Stimulated activated CD4-positive, alpha-beta T cell treated with anti-CD3 and anti-CD28 coated beads, TNF-alpha, amount 100 ng/mL, for 1 hour (primary cell): ENCODE data around the gene PI4K2B.
A peak's percentile ranks its signal among the peaks of the same experiment; 100 is the strongest.
"Not testable (repeated sequence)": the region's sequence is repeated elsewhere in the genome, so short reads cannot be mapped to it uniquely, and the experiment has no call there.

Experiments used
- DNase-seq, 3 donors: peaks; one replicate each; pipeline ENCODE4 v3.0.0-alpha.2; 2020; ENCODE audit warnings: low read depth in 3 of 3, low spot score in 1 of 3

The PI4K2B gene

DNA sequence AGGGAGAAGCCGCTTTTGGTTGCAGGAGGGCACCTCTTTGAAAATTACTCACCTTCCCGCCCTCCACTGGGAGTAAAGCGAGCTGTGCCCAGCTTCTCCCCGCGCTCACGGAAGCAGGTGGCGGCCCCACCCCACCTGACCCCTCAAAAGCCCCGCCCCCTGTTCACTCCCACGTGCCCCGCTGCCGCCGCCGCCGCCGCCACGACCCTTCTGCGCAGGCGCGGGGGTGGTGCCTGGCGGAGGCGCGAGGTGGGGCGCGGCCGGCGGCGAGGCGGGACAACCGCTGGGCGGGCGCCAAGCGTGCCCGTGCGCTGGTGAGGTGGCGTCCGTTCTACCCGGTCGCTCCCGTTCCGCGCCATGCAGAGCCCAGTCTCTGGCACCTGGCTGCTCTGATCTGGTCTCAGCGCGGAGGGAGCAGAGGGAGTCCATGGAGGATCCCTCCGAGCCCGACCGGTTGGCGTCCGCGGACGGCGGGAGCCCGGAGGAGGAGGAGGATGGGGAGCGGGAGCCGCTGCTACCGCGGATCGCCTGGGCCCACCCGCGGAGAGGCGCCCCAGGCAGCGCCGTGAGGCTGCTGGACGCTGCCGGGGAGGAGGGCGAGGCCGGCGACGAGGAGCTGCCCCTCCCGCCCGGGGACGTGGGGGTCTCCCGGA, at the start of gene PI4K2B:
TSS of gene PI4K2B (plus strand) at position 297 of the 653 bp plus-strand sequence. CDS start at position 428, 131 bp downstream.
- DNase-seq: peak; percentile 88 to 94 (median 92)

GRCh38 chr4:25184056-25184455, 49.8 kb upstream of the PI4K2B start:
- DNase-seq: no peak

GRCh38 chr4:25190407-25190806, 43.4 kb upstream of the PI4K2B start:
- DNase-seq: no peak

DNA sequence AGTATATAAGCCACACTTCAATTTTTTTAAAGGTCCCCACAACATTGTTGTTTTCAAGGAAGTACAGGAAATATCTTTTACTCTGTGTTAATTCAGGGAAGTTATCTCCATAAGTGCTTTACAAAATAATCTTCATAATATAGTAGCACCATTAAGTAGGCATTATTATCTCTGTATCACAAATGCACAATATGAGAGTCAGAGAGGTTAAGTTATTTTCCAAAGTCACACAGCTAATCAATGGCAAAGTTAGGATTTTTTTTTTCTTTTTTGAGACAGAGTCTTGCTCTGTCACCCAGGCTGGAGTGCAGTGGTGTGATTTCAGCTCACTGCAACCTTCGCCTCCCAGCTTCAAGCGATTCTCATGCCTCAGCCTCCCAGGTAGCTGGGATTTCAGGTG, 35.1 kb upstream of the PI4K2B start:
- DNase-seq: no peak

DNA sequence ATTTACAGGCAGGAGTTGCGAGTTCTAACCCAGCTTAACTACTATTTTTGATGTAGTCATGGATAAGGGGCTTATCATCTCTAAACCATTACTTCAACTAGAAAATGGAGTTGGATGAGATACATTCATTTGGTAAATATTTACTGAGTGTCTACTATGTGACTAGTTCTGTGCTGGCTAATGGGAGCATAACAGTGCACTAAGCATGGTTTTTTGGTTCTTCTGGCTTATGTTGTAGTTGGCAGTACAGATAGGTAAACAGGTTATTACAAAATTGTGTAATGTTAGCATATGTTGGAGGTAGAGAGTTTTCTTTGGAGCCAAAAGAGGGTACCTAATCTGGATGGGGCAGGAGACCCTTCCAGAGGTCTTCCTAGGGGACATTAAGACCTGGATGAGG, 25.8 kb upstream of the PI4K2B start:
- no peak for DNase-seq

GRCh38 chr4:25209702-25210101, 24.1 kb upstream of the PI4K2B start:
- no peak for DNase-seq

DNA sequence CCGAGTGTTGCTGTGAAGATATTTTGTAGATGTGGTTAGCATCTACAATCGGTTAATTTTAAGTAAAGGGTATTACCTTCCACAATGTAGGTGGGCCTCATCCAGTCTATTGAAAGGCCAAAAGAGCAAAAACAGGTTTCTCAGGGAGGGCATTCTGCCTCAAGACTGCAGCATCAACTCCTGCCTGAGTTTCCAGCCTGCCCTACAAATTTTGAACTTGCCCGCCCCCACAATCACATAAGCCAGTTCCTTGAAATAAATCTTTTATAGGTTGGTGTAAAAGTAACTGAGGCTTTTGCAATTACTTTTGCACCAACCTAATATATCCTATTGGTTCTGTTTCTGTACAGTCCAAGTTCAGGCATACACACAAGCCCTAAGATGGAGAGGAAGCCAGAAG, 22.1 kb upstream of the PI4K2B start:
- DNase-seq: no peak

DNA sequence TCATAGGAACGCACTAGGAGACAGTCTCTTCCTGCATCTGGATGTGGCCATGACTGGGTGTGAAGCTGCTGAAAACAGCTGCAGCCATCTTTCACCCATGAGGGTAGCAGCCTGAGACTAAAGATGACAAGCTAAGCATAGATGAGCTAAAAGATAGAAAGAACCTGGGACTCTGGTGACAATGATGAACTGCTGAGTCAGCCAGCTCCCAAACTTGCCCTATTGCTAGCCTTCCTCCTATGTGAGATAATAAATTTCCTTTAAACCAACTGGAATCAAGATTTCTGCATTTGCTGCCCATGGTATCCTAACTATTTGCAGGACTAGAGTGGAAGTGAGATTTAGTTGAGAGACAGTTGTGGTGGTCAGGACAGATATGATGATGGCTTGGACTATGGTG, 21.0 kb upstream of the PI4K2B start:
- DNase-seq: no peak

DNA sequence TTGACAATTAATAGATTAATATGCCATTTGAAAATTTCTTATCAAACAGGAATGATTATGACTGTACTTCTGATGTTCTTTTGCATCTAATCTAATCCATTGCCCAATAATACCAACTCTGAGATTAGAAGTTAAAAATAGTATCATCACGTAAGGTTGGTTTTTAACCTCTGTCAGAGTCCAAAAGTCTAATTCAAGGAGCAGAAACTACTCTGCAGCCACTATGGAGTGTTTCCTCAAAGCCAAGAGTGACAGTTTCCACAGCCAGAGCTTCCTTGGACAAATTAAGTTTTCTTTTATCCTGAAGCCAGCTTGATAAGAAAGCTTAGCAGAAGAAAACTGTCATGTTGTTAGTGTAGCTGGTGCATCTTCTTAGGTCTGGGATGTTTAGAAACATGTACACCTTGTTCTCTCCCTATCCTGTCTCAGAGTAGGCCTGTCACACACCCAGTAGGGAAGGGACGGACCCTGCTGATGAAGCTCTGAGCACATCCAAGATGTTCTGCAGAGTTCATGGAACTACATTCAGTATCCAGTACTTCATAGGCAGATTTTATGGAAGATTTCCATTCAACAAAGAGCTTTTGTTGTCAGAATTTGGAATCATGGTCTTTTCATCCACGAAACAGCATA, 20.4 kb upstream of the PI4K2B start:
- no peak for DNase-seq

DNA sequence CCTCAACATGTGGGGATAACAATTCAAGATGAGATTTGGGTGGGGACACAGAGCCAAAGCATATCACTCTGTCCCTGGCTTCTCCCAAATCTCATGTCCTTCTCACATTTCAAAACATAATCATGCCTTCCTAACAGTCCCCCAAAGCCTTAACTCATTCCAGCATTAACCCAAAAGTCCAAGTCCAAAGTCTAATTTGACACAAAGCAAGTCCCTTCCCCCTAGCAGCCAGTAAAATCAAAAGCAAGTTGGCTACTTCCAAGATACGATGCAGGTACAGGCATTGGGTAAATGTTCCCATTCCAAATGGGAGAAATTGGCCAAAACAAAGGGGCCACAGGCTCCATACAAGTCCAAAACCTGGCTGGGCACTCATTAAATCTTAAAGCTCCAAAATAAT, 19.1 kb upstream of the PI4K2B start:
- not testable (repeated sequence) for DNase-seq

DNA sequence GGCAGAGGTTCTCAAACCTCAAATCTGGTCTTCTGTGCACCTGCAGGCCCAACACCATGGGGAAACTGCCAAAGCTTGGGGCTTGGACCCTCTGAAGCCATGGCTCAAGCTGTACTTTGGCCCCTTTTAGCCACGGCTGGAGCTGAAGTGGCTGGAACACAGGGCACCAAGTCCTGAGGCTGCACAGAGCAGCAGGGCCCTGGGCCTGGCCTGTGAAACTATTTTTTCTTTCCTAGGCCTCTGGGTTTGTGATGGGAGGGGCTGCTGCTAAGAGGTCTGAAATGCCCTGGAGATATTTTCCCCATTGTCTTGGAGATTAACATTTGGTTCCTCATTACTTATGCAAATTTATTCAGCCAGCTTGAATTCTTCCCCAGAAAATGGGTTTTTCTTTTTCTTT, 18.3 kb upstream of the PI4K2B start:
- DNase-seq: no peak

DNA sequence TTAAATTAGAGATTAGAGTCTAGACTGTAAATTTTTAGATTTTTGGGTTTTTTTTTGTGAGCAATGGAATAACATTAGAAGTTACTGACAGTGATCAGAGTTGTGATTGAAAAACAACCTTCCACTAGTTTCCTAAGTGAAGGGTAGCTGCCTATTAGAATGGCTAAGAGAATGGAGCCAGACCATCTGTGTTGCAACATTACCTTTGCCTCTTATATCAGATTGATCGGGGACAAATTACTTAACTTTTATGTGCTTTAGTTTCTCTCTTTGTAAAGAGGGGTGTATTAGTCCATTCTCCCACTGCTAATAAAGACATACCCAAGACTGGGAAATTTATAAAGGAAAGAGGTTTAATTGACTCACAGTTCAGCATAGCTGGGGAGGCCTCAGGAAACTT, 12.5 kb upstream of the PI4K2B start:
- DNase-seq: no peak

- DNase-seq: no peak
Measured at GRCh38 chr4:25223802-25224375, 9.9 kb upstream of the PI4K2B start.

DNA sequence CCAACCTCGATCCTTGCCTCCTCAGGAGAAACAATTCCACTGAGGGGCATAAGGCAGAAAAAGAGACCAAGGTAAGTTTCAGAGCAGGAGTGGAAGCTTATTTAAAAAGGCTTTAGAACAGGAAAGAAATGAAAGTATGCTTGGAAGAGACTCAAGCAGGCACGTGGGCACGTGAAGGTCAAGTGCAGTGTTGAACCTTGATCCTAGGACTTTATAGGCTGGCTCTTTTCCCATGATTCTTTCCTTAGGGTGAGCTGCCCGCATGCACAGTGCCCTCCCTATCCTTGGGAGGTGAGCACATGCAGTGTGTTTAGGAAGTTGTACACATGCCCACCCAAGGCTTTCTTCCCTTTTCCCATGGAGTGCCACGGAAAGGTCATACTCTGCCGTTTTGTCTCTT, 4.0 kb upstream of the PI4K2B start:
- DNase-seq: no peak

DNA sequence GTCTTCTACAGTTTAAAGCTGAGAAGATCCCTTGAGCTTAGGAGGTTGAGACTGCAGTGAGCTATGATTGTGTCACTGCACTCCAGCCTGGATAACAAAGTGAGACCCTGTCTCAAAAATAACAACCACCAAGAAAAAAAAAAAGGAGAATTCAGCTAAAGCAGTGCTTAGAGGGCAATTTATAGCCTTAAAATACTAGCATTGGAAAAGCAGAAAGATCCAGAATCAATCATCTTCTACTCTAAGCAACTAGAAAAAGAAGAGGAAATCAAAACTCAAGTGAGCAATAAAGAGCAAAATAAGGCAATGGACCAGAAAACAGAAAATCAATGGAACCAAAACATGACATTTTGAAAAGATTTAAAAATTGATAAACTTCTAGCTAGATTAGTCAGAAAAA, 639 bp upstream of the PI4K2B start:
- DNase-seq: no peak

DNA sequence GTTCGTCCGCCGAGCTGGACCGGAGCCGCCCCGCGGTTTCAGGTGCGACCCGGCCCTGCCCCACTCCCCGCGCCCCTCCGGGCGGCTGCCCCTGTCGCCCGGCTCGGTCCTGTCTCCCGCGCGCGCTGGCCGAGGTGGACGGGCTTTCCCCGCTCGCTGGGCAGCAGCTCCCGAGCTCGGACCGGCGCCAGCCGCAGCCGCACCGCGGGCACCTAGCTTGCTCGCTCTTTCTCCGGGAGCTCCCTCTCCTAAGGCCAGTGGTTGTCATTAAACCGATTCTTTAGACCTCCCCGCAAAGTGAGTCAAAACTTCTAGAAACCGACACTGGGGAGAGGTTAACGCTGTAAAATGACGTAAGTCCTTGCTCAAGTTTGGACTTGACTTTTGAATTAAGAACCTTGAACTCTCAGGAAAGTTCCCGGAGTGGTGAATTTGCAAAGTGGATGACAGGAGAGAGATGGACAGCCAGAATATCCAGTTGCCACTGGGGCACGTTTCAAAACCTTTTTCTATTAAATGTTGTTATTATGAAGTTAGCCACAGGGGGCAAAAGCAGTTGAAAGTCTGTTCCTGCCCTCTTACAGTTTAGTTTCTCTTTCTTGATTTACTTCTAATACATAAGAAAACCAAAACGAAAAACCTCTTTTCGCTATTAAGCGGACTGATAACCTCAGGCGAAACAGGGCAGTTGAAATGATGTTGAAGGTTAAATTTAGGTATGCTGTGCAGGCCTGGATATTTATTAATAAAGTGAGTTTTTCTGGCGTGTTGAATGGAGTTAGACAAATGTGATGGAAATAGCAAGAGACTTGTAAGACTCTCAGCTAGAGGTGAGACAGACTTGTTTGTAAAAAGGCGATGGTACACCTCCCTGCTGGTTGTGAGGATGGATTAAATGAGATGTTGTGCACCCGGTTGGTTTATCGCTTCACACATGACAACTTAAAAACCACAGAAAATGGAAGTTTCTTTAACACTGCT, 847 bp downstream of the PI4K2B start:
- DNase-seq: peak in 1 of 3 donors; percentile 6

DNA sequence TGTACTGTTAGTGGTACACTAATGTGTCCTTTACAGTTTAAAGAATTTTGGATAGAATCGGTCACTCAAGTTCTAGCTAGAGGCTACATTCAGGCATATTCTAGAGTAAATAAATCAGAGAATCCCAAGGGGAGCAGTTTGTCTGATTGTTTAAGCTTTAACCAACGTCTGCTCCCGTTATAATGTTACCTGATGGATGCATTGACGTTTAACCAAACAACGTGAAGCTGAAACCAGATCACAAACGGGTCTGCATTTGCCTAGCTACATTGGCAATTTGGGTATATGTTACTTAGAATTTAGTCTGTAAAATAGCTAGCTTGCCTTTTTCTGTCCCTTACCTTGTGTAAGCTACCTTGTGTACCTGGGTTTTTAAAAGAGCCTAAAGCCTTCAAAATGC, 1.6 kb downstream of the PI4K2B start:
- no peak for DNase-seq

- DNase-seq: not testable (repeated sequence)
Measured at GRCh38 chr4:25236030-25236429, 2.2 kb downstream of the PI4K2B start.

DNA sequence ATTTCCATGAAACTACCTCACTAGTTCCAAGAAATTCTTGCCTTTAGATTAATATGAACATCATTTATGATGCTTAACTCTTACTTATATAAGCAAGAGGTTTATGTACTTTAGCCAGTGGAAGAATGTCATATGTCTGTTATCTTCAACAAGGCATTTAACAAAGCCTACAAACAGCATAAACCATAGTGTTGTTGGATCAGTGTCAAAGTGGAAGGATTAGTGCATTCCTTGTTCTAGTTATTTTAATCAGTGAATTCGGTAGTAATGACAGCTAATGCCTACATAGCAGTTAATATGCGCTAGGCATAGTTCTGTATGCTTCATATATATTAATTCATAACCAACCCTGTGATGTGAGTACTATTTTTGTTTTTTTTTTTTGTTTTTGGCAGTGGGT, 3.1 kb downstream of the PI4K2B start:
- no peak for DNase-seq

- no peak for DNase-seq
Measured at GRCh38 chr4:25238052-25238451, 4.2 kb downstream of the PI4K2B start.

DNA sequence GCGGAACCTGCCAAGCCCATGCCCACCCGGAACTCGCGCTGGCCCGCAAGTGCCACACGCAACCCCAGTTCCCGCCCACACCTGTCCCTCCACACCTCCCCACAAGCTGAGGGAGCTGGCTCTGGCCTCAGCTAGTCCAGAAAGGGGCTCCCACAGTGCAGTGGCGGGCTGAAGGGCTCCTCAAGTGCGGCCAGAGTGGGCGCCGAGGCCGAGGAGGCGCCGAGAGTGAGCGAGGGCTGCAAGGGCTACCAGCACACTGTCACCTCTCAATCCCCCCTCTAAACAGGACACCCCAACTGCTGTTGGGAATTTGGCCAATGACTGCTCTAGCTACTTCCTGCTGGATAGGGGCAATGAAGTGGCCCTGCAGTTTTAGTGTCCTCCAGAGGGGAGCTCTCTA, 5.7 kb downstream of the PI4K2B start:
- not testable (repeated sequence) for DNase-seq
